Gastroesophageal sphincter (tissue), 4 donors: ENCODE results near the gene EGFR. TPM values are rescaled to one million over a fixed set of nuclear protein-coding genes. Genes with fewer than 3 reads are reported as not detected.

Experiments
- ATAC-seq: fragments of 150-250 bp; one replicate; pipeline ENCODE4 v1.9.1; 2016; ENCODE audit warnings: mild to moderate bottlenecking, moderate library complexity
- H3K27ac ChIP-seq, 4 donors: fragments of 200-600 bp; sonication (generic) in 3 of 4; 1 replicate in 3 of 4; 2 replicates in 1 of 4; pipeline ENCODE4 v1.5.1; 2016 to 2019
- H3K27me3 ChIP-seq: fragments of 200-600 bp; sonication (generic); one replicate; pipeline ENCODE4 v1.5.1; 2019
- H3K36me3 ChIP-seq, 2 donors: fragments of 200-600 bp; sonication (generic); one replicate each; pipeline ENCODE4 v1.5.1; 2019; ENCODE audit warnings: control low read depth in 1 of 2
- H3K4me1 ChIP-seq, 3 donors: fragments of 200-600 bp; sonication (generic); 1 replicate in 2 of 3; 2 replicates in 1 of 3; pipeline ENCODE4 v1.5.1; 2016 to 2019; ENCODE audit warnings: control low read depth in 2 of 3
- H3K4me3 ChIP-seq, 2 donors: fragments of 200-600 bp; sonication (generic); one replicate each; pipeline ENCODE4 v1.5.1; 2019; ENCODE audit warnings: mild to moderate bottlenecking in 1 of 2, moderate library complexity in 1 of 2
- H3K9me3 ChIP-seq, 3 donors: fragments of 200-600 bp; sonication (generic); one replicate each; pipeline ENCODE4 v1.5.1; 2017 to 2019; ENCODE audit warnings: control low read depth in 2 of 3
- CTCF ChIP-seq, 4 experiments: fragments of 200-600 bp in 2 of 4; fragments of 450-650 bp in 2 of 4; sonication (generic) in 1 of 4; IDR thresholded peaks; one replicate each; pipeline ENCODE4 v1.5.1; 2017 to 2019; ENCODE audit warnings: antibody characterized with exemption in 4 of 4, mild to moderate bottlenecking in 2 of 4, moderate library complexity in 2 of 4
- EP300 ChIP-seq: sonication (generic); formaldehyde crosslinking; IDR thresholded peaks from one replicate; pipeline ENCODE4 v1.6.1; 2017; ENCODE audit warnings: antibody characterized with exemption, mild to moderate bottlenecking
- POLR2A ChIP-seq, 2 donors: fragments of 450-650 bp; IDR thresholded peaks; one replicate each; pipeline ENCODE4 v1.6.1; 2017; ENCODE audit warnings: antibody characterized with exemption in 2 of 2, mild to moderate bottlenecking in 2 of 2, moderate library complexity in 1 of 2
- POLR2AphosphoS5 ChIP-seq: sonication (generic); formaldehyde crosslinking; IDR thresholded peaks from one replicate; pipeline ENCODE4 v1.6.1; 2017; ENCODE audit warnings: antibody characterized with exemption
- WGBS, 2 donors: methylation state at CpG; one replicate each; pipeline ENCODE4 v1.1.5; 2018; ENCODE audit warnings: low coverage in 1 of 2; 5-methylcytosine and 5-hydroxymethylcytosine counted together
- total RNA-seq, 4 donors: library from RNA; depleted of rRNA; stranded (reverse); fragments of >200 nt; gene quantifications; one replicate each; pipeline ENCODE4 v1.1.0, GENCODE V29; 2016

Gene EGFR
- total RNA-seq, 4 donors from 2014 or later: 85.7 to 126 (median 111) TPM

DNA sequence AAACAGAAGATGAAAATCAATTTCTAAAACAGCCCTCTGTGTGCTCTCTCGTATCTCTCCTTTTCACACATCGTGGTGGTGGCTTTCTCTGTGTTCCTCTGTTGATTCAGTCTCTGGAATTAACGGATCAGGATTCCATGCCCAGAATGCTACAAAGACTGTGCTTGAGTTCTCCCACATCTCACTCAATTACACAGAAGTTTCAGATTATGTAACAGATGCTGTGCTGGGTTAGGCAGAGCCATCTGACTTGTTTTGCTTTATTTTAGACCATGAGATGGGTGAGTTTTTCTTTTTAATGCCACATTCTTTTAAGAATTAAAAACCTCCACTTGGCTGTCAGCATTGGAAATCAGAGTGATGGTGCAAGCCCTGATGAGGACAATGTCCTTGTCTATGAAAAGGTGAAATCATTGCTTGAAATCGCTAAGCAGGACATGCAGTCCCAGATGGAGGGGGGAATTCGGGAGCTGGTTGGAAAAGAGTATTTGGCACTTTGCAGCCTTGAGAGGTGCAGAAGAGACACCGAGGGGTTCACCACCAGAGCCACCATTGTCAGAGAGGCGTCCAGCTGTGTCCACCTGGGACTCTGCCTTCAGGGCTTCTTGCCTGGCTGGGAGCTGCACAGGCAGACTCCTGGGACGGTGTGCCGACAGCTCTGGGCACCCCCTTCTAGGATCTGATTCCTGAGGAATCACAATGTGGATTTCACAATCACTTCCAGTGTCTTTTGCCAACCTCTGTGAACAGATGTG lies 80.4 kb downstream of the EGFR start:
- H3K27ac ChIP-seq: peak overlapping the region; percentile 25 to 83 (median 81)
- WGBS, 2 donors: 21 to 34% methylated on average over 5 to 7 of the region's 9 CpGs
- H3K9me3 ChIP-seq: no peaks in the 10 kb centered on the region
- peak; percentile 72 for ATAC-seq
- H3K4me1 ChIP-seq: peaks cover 0 to 96% (median 29%) of the 10 kb centered on the region in 3 donors
- H3K4me3 ChIP-seq: no peak overlapping the region
- TF ChIP-seq EP300: no peak
- TF ChIP-seq POLR2AphosphoS5: peak; percentile 17
- no peaks in the 10 kb centered on the region for H3K27me3 ChIP-seq
- no peaks in the 10 kb centered on the region for H3K36me3 ChIP-seq

- H3K27me3 ChIP-seq: no peaks in the 10 kb centered on the region
- no peak for TF ChIP-seq EP300
- TF ChIP-seq POLR2AphosphoS5: no peak
- no peak for TF ChIP-seq POLR2A (IDR thresholded peaks at IDR 0.05)
- no peak for TF ChIP-seq CTCF (IDR thresholded peaks at IDR 0.05)
- H3K9me3 ChIP-seq: no peaks in the 10 kb centered on the region
- ATAC-seq: peak; percentile 17
- peaks cover 4 to 96% (median 33%) of the 10 kb centered on the region in 3 donors for H3K4me1 ChIP-seq
- H3K4me3 ChIP-seq: no peak overlapping the region
- WGBS, 2 donors: 39 to 61% methylated on average over 4 of the region's 8 CpGs
- H3K36me3 ChIP-seq: no peaks in the 10 kb centered on the region
- H3K27ac ChIP-seq: peak overlapping the region; percentile 25 to 83 (median 81)
Measured at GRCh38 chr7:55099821-55100543, 81.2 kb downstream of the EGFR start.

- H3K9me3 ChIP-seq: no peaks in the 10 kb centered on the region
- no peaks in the 10 kb centered on the region for H3K27me3 ChIP-seq
- 11 to 26% methylated on average over 3 to 10 of the region's 21 CpGs for WGBS, 2 donors
- peaks cover 7 to 99% (median 39%) of the 10 kb centered on the region in 3 donors for H3K4me1 ChIP-seq
- TF ChIP-seq EP300 (no peak), POLR2AphosphoS5 (no peak), POLR2A (IDR thresholded peaks at IDR 0.05) (no peak), CTCF (IDR thresholded peaks at IDR 0.05) (no peak)
- ATAC-seq: peak; percentile 65
- H3K27ac ChIP-seq: peak overlapping the region; percentile 25 to 83 (median 81)
- H3K4me3 ChIP-seq: peak overlapping the region in 1 of 2 donors; percentile 1
- no peaks in the 10 kb centered on the region for H3K36me3 ChIP-seq
Measured at GRCh38 chr7:55100544-55101327, 81.9 kb downstream of the EGFR start.

DNA sequence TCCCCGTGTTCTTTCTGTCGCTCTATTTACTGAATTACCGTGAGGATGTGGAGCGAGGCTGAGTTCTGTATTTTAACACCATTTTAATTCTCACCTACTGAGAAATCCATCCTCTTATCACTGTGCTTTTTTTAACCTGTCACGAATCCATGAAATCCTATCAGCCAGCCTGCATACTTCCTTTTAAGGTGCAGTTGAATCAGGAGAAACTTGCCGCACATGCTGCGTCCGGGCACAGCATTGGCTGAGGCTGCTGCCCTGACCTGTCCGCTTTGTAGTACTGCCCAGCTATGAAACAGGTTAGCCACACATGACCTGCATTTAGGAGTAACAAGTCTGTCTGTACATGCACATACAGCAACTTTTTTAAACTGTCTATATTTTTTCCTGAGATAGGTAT lies 82.5 kb downstream of the EGFR start:
- H3K27ac ChIP-seq: peak overlapping the region; percentile 25 to 83 (median 81)
- H3K36me3 ChIP-seq: no peaks in the 10 kb centered on the region
- no peak for ATAC-seq
- no peaks in the 10 kb centered on the region for H3K27me3 ChIP-seq
- H3K4me3 ChIP-seq: peak overlapping the region in 1 of 2 donors; percentile 1
- H3K9me3 ChIP-seq: no peaks in the 10 kb centered on the region
- WGBS, 2 donors: 26 to 41% methylated on average over 6 to 9 of the region's 9 CpGs
- TF ChIP-seq EP300 (no peak), POLR2AphosphoS5 (no peak), CTCF (IDR thresholded peaks at IDR 0.05) (no peak), POLR2A (IDR thresholded peaks at IDR 0.05) (no peak)
- peaks cover 7 to 99% (median 42%) of the 10 kb centered on the region in 3 donors for H3K4me1 ChIP-seq

- Histone ChIP-seq H3K36me3 (no peaks in the 10 kb centered on the region), H3K27ac (peak overlapping the region in 2 of 4 donors; percentile 37 to 58), H3K9me3 (no peaks in the 10 kb centered on the region), H3K4me3 (no peak overlapping the region), H3K4me1 (peaks cover 7 to 98% (median 39%) of the 10 kb centered on the region in 3 donors), H3K27me3 (no peaks in the 10 kb centered on the region)
- WGBS, 2 donors: 80 to 96% methylated on average over 1 to 8 of the region's 12 CpGs
- no peak for ATAC-seq
- no peak for TF ChIP-seq POLR2A (IDR thresholded peaks at IDR 0.05)
- TF ChIP-seq CTCF (IDR thresholded peaks at IDR 0.05): no peak
- no peak for TF ChIP-seq POLR2AphosphoS5
- no peak for TF ChIP-seq EP300
Measured at GRCh38 chr7:55104123-55104522, 85.3 kb downstream of the EGFR start.
